Common myeloid progenitor, CD34-positive (primary cell): ENCODE measurements around the gene KRTAP9-3.
"Not testable (repeated sequence)": the region's sequence is repeated elsewhere in the genome, so short reads cannot be mapped to it uniquely, and the experiment has no call there.

Experiments
- CTCF ChIA-PET: fragments of 350-600 bp; sonication (Branson Sonifier 250); formaldehyde crosslinking; loops from one replicate; lab custom pipeline; 2021; ENCODE audit warnings: antibody characterized with exemption; lab: Charles Lee
- POLR2A ChIA-PET: fragments of 350-600 bp; sonication (Branson Sonifier 250); formaldehyde crosslinking; loops from one replicate; lab custom pipeline; 2021; ENCODE audit warnings: antibody characterized with exemption; lab: Charles Lee
- DNase-seq, 3 donors: peaks; one replicate each; pipeline versions ENCODE4 v3.0.0 to v3.0.0-alpha.2; 2013
- H3K27ac ChIP-seq, 2 experiments: 1 replicate in 1 of 2; 2 replicates in 1 of 2; pipeline ENCODE4 v1.7.0; 2013; ENCODE audit warnings: inconsistent platforms in 2 of 2, low read length in 2 of 2, mild to moderate bottlenecking in 2 of 2, low read depth in 1 of 2, moderate library complexity in 1 of 2; ENCODE audit not compliant: severe bottlenecking in 2 of 2, insufficient read depth in 1 of 2, poor library complexity in 1 of 2
- H3K27me3 ChIP-seq, 5 experiments: replicated peaks in 2 of 5; 1 replicate in 3 of 5; 2 replicates in 2 of 5; pipeline versions ENCODE4 v1.6.1 to v1.7.0; 2013; ENCODE audit warnings: low read length in 4 of 5, mild to moderate bottlenecking in 2 of 5, moderate library complexity in 2 of 5, inconsistent platforms in 1 of 5; ENCODE audit not compliant: insufficient read depth in 5 of 5, control insufficient read depth in 4 of 5
- H3K36me3 ChIP-seq, 4 experiments: 1 replicate in 2 of 4; 2 replicates in 2 of 4; pipeline versions ENCODE4 v1.6.1 to v1.7.0; 2013; ENCODE audit warnings: low read length in 3 of 4, control low read depth in 1 of 4, mild to moderate bottlenecking in 1 of 4; ENCODE audit not compliant: control insufficient read depth in 4 of 4, insufficient read depth in 4 of 4
- H3K4me1 ChIP-seq, 4 experiments: 1 replicate in 3 of 4; 2 replicates in 1 of 4; pipeline versions ENCODE4 v1.6.1 to v1.7.1; 2013; ENCODE audit warnings: low read length in 3 of 4, mild to moderate bottlenecking in 3 of 4, control low read depth in 1 of 4, inconsistent platforms in 1 of 4, moderate library complexity in 1 of 4; ENCODE audit not compliant: control insufficient read depth in 4 of 4, insufficient read depth in 4 of 4; ENCODE audit errors: control extremely low read depth in 1 of 4
- H3K4me3 ChIP-seq, 7 experiments: 1 replicate in 4 of 7; 2 replicates in 3 of 7; pipeline versions ENCODE4 v1.5.1 to v1.7.0; 2013; ENCODE audit warnings: mild to moderate bottlenecking in 7 of 7, low read length in 6 of 7, moderate library complexity in 6 of 7, inconsistent platforms in 2 of 7, low read depth in 2 of 7, control low read depth in 1 of 7; ENCODE audit not compliant: insufficient read depth in 4 of 7, control insufficient read depth in 1 of 7; ENCODE audit errors: extremely low read depth in 1 of 7
- H3K9me3 ChIP-seq, 5 experiments: 1 replicate in 4 of 5; 2 replicates in 1 of 5; pipeline versions ENCODE4 v1.6.1 to v1.7.1; 2013; ENCODE audit warnings: low read length in 4 of 5, mild to moderate bottlenecking in 2 of 5, inconsistent platforms in 1 of 5, low read depth in 1 of 5, moderate library complexity in 1 of 5; ENCODE audit not compliant: control insufficient read depth in 4 of 5, insufficient read depth in 2 of 5; ENCODE audit errors: control extremely low read depth in 1 of 5
- WGBS: methylation state at CpG from one replicate; pipeline ENCODE4 v1.1.5; 2013; ENCODE audit not compliant: insufficient coverage; 5-methylcytosine and 5-hydroxymethylcytosine counted together

The KRTAP9-3 gene

GRCh38 chr17:41267711-41268110 lies 35.5 kb downstream of the KRTAP9-3 start:
- no CpG with 5 or more reads among the region's 3 CpGs for WGBS

GRCh38 chr17:41271323-41271722 lies 39.1 kb downstream of the KRTAP9-3 start:
- H3K27ac ChIP-seq, H3K36me3 ChIP-seq, H3K9me3 ChIP-seq, DNase-seq, H3K4me3 ChIP-seq, H3K4me1 ChIP-seq, POLR2A ChIA-PET, CTCF ChIA-PET, H3K27me3 ChIP-seq: not testable (repeated sequence)
- WGBS, result no CpG with 5 or more reads among the region's 1 CpG

More at GRCh38 chr17:41267711-41268110, 35.5 kb downstream of the KRTAP9-3 start:
- ChIA-PET POLR2A (no interaction called here), CTCF (no interaction called here)
- H3K27me3 ChIP-seq, result peaks cover 0 to 5% (median 0%) of the 10 kb centered on the region in 5 experiments
- no peaks in the 10 kb centered on the region for H3K4me1 ChIP-seq
- H3K4me3 ChIP-seq, result no peak overlapping the region
- no peaks in the 10 kb centered on the region for H3K36me3 ChIP-seq
- no peaks in the 10 kb centered on the region for H3K9me3 ChIP-seq
- H3K27ac ChIP-seq, result no peak overlapping the region
- no peak for DNase-seq

GRCh38 chr17:41271858-41272257 lies 39.6 kb downstream of the KRTAP9-3 start:
- H3K4me3 ChIP-seq, result no peak overlapping the region
- ChIA-PET CTCF (no interaction called here), POLR2A (no interaction called here)
- DNase-seq, result no peak
- no peaks in the 10 kb centered on the region for H3K9me3 ChIP-seq
- peaks cover 0 to 3% (median 0%) of the 10 kb centered on the region in 5 experiments for H3K27me3 ChIP-seq
- WGBS, result no CpG with 5 or more reads among the region's 1 CpG
- no peaks in the 10 kb centered on the region for H3K36me3 ChIP-seq
- no peaks in the 10 kb centered on the region for H3K4me1 ChIP-seq
- H3K27ac ChIP-seq, result no peak overlapping the region

DNA sequence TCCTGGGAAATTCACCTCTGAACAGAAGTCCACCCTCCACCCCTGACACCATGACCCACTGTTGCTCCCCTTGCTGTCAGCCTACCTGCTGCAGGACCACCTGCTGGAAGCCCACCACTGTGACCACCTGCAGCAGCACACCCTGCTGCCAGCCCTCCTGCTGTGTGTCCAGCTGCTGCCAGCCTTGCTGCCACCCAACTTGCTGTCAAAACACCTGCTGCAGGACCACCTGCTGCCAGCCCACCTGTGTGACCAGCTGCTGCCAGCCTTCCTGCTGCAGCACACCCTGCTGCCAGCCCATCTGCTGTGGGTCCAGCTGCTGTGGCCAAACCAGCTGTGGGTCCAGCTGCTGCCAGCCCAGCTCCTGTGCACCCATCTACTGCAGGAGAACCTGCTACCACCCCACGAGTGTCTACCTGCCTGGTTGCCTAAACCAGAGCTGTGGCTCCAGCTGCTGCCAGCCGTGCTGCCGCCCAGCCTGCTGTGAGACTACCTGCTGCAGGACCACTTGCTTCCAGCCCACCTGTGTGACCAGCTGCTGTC lies 43.5 kb downstream of the KRTAP9-3 start, which contains the start of gene KRTAP9-7:
Gene KRTAP9-7 (plus strand): TSS at position 51 of the 543 bp plus-strand sequence. CDS start 0 bp downstream, at position 51.
- H3K27ac ChIP-seq, H3K36me3 ChIP-seq, H3K4me3 ChIP-seq, DNase-seq, POLR2A ChIA-PET, CTCF ChIA-PET, H3K9me3 ChIP-seq, H3K4me1 ChIP-seq, H3K27me3 ChIP-seq: not testable (repeated sequence)
- 100% methylated on average over 2 of the region's 3 CpGs for WGBS

DNA sequence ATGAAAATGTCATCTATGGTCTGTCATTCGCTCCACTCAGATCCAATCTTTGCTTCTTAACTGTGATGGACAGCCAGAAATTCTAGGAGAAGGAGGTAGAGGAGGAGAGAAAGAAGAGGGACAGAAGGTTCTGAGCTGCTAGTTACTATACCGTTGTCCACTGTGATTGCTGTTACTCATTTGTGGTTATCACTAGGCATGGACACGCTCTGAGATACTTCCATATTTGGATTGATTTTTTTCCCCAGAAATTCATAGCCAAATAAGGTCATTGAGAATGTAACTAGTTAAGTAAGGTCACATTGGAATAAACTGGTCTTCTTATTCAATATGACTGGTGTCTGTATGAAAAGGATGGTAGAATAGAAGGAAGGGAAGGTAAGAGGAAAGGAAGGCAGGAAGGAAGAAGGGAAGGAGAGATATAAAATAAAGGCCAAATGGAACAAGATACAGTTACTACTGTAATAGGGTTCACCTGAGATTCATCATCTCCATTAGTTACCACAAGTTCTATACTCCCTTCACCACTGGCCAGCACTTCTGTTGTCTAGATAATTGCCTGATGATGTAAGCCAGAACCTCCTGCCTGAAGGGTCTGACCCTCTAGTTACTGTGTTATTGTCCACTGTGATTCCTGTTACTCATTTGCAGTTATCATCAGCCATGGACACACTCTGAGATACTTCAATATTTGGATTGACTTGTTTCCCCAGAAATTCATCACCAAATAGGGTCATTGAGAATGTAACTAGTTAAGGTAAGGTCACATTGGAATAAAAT lies 46.1 kb downstream of the KRTAP9-3 start:
- Histone ChIP-seq H3K4me1 (no peaks in the 10 kb centered on the region), H3K27ac (no peak overlapping the region), H3K9me3 (no peaks in the 10 kb centered on the region), H3K36me3 (no peaks in the 10 kb centered on the region), H3K4me3 (no peak overlapping the region), H3K27me3 (peaks cover 0 to 3% (median 0%) of the 10 kb centered on the region in 5 experiments)
- DNase-seq, result no peak
- ChIA-PET POLR2A (no interaction called here), CTCF (no interaction called here)
- WGBS, result 100% methylated on average over 3 of the region's 3 CpGs
